Stimulated activated CD4-positive, alpha-beta T cell treated with anti-CD3 and anti-CD28 coated beads, Interleukin-15, amount 100 ng/mL, for 24 hours (primary cell): Measurements from ENCODE around the gene LRRN4CL.
"Not testable (repeated sequence)": the region's sequence is repeated elsewhere in the genome, so short reads cannot be mapped to it uniquely, and the experiment has no call there.

Experiments
- DNase-seq: peaks from one replicate; pipeline ENCODE4 v3.0.0-alpha.2; 2020

LRRN4CL gene

DNA sequence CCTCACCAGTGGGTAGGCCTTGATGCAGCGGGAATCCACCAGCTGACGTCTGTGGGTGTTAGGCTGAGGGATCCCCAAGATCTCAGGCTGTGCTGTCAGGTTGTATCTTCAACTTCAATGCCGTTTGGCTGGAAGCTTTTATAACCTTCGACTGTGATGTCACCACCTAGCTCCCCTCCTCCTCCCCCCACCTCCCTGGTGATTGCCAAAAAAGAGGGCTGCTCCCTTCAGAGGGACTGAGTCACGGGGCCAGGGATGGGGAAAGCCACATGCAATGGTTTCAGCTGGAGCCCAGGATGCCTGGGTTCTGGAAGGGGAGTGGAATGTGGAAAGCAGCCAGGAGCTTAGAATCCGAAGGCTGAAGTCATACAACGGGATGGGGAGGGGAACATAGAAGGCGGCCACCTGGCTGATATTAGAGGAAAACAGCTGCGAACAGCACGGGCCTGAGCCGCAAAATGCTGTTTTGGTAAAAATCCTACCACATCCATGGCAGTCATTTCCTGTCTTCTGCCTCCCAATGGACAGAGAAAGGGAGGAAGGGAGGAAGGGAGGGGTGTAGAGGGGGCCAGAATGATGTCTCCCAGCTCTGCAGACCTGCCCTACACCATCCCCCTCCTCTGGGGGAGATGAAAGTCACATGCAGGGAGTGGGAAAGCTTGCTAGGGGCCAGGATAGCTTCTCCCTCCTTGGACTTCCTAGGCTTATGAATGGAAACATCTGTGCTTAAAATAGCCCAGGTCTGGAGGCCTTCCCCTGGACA lies at the start of gene LRRN4CL:
Gene LRRN4CL (minus strand): TSS at position 110 of the 763 bp plus-strand sequence. CDS start 1,022 bp downstream, outside the sequence.
- DNase-seq: no peak

DNA sequence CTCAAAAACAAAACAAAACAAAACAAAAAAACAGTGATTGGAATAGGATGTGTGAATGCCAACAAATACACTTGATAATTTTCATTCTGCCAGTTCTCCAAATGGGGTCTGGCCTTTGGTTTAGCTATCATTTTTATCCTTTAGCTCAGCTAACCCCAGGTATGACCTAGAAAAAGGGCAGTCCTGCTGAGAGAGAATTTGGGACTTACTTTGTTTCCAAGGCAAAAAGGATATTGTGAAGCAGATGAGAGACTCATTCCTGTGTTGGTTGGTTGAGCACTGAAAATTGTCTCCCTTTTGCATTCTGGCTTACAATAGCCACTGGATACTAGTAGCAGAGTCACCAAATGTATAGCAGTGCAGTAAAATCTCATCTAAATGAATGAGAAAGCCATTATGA lies 47.9 kb upstream of the LRRN4CL start:
- DNase-seq: no peak

DNA sequence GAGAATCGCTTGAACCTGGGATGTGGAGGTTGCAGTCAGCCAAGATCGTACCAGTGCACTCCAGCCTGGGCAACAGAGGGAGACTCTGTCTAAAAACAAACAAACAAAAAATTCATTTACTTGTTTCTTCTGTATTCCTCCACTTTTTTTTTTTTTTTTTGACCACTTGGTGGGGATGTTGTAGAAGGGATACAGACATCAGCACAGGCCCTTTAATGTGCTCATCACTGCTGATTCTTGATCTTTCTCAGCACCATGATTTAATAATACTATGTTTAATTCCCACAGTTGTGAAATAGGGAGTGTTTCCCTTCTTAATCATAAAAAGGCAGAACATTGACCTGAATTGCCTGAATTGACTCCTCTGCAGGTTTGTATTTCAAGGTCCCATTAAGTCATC lies 43.5 kb upstream of the LRRN4CL start:
- no peak for DNase-seq

DNA sequence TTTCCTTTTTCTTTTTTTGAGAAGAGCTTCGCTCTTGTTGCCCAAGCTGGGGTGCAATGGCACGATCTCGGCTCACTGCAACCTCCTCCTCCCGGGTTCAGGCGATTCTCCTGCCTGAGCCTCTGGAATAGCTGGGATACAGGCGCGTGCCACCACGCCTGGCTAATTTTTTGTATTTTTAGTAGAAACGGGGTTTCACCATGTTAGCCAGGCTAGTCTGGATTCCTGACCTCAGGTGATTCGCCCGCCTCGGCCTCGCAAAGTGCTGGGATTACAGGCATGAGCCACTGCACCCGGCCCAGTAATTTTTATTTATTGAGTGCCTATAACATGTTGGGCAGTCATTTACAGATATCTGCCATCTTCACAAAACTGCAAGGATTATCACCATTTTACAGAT lies 40.7 kb upstream of the LRRN4CL start:
- DNase-seq: not testable (repeated sequence)

DNA sequence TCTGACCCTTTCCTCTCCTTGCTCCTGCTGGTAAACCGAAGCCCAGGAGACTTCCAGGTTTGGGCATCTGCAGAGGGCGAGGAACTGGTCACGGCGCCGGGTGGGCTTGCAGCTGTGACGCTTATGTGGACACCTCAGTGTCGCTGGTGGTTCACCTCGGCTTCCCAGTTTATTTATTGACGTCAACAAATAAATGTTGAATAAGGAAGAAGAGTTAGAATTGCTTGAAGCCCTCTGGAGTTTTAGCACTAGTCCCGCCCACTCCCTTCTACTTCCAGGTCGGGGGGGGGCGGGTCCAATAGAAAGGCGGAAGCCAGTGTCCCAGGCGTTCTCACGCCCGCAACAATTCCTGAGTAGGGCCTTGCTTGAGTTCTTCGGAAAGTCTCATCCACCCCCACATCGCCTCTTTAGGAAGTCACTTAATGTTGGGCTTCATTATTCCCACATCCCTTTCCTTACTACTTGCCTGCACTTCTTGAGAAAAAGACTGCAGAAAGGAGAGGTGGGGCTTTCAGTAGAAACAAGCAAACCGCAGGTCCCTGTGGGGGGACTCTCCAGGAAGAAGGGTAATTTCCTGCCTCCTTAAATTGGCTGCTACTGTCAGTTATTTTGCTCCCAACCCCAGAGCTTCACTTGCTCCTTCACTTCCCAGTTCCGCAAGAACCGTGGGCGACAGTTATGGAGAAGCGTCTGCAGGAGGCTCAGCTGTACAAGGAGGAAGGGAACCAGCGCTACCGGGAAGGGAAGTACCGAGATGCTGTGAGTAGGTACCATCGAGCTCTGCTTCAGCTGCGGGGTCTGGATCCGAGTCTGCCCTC lies 39.0 kb upstream of the LRRN4CL start, which contains the start of gene TTC9C:
Gene TTC9C (plus strand): TSS at position 316 of the 818 bp plus-strand sequence. CDS start 363 bp downstream, at position 679.
- peak; percentile 92 for DNase-seq

DNA sequence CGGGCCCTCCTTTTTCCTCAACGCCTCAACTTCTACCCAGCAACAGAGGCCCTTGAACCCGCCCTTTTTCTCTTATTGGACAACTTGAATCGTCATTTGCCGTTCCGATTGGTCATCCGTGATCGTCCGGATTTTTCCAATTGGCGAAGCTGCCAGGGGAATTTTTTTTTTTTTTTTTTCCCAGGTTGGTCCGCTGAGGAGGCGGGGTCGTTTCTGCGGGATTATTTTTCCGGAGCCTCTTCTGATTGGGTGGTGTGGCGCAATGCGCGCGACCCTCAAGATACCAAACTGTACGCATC lies 38.5 kb upstream of the LRRN4CL start:
- DNase-seq: peak; percentile 87

DNA sequence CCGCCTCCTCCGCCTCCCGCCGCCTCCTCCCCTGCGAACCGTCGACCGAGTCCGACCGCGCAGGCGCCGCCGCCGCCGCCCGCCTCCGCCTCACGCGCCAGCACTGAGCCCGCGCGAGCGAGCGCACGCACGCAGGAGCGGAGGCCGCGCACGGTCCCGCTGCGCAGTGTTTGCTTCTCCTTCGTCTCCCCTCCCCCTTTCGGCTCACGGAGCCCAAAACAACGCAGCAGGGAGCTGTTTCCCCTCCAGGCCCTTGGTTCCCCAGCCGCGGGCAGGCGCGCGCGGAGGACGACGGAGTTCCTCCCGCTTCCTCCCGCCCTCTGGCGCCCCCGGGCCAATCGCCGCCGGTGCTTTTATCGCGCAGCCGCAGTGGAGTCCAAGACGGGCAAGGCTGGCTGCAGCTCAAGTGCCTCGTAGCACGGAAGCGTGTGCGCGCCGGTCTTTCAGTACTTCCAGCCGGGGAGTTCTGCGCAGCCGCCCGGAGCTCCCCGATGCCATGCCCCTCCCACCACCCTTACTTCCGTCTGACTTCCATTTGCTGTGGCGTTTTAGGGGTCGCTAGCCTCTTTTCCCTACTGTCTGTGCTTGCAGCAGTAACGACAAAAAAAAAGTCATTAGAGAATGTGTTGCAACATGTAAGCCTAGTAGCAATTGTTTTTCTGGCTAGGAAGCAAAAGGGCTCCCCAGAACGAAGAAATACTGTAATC lies 38.0 kb upstream of the LRRN4CL start, which contains the start of gene HNRNPUL2:
Gene HNRNPUL2 (minus strand): TSS at position 293 of the 707 bp plus-strand sequence. CDS start 301 bp downstream, outside the sequence.
- DNase-seq: peak; percentile 98

DNA sequence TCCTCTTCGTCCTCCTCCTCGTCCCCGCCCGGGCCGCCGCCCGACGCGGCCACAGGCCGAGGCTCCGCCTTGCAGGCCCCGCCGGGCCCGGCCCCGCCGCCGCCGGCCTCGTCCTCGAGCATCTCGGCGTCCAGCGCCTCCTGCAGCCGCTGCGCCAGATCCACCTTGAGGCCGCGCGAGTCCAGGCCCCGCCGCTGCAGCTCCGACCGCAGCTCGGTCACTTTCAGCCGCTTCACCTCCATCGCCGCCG lies 37.5 kb upstream of the LRRN4CL start:
- no peak for DNase-seq

DNA sequence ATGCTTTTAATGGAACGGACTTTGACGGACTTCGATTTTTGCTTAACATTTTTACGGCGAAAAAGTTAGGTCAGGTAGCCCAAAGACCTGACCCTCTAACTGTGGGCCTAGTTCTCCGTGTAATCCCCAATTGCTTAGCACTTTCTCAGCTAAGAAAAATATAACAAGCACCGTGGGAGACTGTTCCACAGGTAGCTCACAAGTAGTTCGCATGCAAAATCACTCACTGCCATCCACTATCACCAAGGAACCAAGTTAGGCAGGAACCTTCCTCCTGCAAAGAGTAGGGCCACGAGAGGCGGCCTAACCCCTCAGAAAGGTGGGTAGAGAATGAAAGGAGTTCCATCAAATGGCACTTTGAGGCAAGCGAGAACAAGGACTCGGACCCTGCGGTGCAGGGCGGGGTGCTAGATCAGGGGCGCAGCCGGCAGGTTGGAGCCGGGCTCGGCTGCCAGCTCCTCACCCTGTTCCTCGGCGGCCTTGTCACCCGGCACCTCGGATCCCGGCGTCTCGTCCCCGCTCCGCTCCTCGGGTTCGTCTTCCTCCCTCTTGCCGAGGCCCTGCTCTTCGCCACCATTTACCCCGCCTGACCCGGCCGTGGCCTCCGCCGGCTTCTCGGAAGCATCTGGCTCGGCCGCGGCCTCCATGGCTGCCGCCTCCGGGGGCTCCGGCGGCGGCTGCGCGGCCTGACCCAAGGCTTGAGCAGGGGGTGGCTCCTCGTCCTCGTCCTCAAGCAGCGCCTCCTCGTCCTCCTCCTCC lies 37.0 kb upstream of the LRRN4CL start:
- DNase-seq: peak; percentile 34

DNA sequence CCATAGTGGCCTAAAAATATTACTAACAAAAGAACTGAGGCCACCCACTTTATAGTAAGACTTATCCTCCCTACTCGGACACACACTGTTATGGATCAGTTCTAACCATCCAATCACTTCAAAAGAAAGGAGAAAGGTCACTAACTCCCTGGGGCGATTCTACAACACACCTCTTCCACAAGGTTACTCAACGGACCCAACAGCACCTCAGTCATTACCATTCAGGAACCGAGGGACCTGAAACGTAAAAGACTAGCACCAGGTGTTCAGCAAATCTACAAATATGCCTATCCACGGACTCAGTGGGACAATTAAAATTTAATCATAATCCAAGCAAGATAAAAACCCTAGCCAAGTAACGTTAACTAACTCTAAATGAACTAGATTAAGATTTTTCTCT lies 36.3 kb upstream of the LRRN4CL start:
- no peak for DNase-seq

DNA sequence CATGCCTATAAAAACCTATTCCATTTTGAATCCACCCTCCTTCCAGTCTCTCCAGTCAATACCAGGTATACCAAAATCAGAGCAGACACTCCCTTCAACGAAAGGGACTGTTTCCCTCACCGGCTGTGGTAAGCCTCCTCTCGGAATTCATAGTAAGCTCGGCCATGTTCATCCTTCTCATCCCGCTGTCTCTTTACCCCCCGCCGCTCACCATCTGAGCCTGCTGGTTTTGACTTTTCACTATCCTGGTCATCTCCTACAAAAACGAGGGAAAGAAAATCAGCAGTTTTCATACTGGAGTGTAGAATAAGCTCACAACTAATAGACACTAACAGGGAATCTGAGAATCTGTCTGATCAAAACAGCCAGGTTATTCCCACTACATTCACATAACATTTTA lies 34.8 kb upstream of the LRRN4CL start:
- no peak for DNase-seq

DNA sequence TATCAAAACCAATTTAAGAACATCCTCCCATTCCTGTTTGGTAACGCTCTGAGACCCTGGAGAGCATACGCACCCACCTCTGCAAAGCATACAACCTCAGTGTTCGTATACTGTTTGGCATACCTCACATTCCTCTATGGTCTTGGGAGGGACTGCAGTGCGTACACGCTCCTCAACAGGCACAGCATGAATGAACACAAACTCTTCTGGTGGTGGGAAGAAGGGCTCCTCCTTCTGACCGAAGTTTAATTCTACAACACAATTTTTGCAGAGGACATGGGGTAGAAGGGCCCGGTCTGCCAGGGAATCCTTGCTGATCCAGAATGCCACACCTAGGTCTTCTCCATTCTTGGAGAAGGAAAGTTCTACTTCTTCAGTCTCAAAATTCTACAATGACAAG lies 32.7 kb upstream of the LRRN4CL start:
- DNase-seq: no peak

DNA sequence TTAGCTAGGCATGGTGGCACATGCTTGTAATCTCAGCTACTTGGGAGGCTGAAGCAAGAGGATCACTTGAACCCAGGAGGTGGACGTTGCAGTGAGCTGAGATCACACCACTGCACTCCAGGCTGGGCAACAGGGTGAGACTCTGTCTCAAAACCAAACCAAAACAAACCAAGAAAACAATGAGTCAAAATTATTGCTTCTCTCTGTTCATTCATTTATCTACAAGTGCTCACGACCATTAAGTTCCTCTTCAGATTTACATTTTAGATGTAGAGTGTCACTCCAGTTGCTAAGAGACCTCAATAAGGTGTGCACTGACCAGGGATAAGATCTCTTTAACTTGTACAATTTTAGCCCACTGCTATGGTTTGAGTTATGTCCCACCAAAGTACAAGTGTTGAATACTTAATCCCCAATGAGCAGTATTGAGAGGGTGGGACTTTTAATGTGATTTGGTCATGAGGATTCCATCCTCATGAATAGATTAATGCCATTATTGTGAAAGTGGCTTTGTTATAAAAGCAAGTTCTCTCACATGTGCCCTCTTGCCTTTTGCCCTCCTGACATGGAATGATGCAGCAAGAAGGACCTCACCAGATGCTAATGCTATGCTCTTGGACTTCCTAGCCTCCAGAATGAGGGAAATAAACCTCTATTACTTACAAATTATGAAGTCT lies 30.1 kb upstream of the LRRN4CL start:
- DNase-seq: no peak

DNA sequence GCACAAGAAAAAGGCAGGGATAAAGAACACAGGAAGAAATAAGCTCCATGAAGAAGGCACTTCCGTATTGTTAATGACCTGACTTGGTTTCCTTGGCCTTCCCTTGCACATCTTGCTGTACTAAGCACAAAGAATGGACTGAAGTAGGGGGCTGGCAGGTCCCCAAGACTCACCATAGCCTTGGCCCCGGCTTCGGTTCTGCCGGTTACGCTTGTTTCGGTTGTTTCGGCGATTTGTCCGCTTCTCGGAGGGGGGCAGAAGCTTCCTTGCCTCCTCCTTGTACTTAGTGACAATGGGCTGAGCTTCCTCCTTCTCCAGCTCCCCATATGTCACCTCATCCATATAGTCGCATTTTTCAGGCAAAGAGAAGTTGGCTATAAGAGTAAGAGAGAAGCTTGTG lies 27.5 kb upstream of the LRRN4CL start:
- no peak for DNase-seq

DNA sequence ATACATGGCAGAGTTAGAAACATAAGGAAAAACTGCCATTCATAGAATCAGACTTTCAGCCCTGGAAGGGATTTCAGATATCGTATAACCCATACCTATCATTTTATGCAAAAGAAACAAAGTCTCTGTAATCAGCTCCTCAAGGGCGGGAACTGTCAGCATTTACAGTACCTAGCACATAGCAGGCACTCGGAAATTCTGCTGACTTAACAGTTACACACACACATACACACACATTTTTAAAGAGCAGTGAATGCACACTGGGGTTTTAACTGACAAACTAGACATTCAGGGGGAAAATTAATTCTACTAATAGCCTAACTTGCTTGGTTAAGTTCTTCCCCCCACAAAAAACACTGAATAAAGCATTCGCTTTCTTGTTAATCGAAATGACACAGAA lies 26.9 kb upstream of the LRRN4CL start:
- DNase-seq: no peak

DNA sequence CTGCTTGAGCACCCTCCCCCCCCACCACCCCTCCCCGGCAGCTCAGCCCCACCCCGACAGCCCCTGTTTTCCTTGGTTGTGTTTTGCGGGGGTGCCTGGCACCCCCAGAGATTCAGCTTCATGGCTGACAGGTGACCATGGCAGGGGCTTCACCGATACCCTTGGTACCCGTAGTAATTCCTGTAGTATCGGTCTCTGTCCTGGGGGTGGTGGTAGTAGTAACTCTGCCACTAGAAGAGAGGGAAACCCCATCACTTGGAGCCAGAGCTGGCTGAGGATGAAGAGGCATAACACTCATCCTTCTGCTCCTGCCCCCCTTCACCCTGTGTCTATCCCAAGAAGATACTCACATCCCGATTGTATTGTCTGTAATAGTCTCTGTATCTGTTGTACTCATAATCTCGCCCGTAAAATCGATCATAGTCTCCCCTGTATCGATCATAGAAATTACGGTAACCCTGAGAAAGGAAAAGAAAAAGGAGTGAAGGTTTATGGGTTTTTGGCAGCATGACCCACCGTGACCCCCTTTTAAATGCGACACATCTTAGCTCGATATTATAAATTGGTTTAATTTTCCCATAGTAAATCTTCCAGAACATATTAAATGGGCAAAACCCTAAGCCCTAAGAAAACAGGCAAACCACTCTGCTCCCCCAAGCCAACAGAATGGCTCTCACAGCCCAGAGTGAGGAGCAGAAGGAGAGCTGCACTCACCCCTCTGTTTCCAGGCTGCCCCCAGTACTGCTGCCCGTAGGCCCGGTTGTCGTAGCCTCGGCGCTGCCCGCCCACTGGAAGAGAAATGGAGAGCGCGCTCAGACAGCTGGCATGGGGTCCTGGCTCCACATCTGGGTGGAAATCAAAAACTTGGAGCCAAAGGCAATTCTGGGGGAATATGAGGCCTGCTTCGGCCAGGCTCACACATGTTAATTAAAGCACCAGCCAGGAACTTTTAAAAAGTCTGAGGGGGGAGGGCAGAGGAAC lies 26.1 kb upstream of the LRRN4CL start:
- DNase-seq: no peak

DNA sequence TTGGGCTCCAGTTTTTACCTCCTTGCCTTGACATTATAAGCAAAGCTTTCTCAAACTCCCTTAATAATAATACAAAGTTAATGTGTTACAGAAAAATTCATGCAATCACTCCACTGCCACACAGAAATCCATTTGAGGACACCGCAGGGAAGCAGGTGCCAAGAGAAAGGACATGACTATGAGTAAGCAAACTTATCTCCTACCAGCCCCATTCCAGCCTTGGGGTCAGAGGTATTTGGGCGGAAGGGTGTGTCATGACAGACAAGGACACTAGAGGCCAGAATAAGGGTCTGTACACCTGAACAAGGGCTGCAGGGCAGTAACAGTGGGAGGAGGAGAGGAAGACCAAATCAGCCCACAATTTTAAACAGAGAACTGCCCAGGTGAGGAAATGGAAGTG lies 24.0 kb upstream of the LRRN4CL start:
- DNase-seq: no peak

DNA sequence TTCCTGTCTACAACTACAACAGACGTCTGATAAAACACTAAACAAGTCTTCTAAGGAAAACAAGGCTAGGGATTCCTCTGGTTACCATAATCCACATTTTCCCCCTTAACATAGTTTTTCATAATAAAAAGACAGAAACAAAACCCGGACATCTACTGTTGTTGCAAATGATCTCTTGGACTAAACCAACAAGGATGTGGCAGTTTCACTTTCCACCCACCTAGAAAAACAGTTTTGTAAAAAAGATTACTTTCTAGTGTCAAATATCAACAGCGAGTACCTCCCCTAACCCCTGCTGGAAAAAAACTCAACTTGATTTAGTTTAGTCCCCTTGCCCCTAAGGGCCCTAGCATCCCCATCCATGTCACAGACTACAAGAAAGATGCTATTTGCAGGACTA lies 23.5 kb upstream of the LRRN4CL start:
- DNase-seq: no peak

DNA sequence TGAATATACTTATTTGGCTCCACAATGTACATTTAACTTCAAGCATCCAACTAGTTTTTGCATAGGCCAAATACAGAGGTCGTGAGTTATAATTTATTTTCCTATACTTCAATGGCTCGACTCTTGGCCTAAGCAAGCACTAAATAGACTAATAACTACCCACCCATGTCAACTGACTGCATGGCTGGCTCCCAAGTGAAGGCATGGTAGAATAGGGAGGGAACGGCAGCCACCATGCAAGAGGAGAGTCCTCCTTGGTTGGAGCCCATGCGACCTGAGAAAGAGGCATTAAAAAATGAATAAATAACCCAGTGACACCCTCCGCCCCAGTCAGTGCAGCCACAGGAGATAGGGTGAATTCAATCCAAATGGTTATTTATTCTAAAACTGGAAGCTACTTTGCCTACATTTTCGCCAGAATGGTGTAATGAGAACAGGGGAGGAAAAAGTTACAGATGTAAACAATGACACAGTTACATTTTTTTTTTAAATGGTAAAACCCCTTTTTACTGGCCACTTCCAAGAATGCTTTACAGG lies 23.0 kb upstream of the LRRN4CL start:
- no peak for DNase-seq

DNA sequence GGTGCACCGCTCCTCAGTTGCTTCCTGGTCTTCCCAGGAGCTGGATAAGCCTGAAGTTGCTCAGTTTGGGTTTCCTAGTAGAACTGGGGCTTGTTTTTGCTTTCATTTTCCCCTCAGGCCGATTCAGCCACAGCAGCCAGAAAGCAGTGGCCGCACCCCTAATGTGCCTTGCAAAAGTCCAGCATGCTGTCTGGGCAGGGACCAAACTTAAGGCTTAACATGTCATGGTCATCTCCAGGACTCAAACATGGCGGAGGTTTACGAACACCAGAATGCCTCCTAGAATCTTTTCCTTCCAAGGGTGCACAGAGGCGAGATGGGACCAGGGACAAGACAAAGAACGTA lies 20.6 kb upstream of the LRRN4CL start:
- no peak for DNase-seq
